PC-9 (cell line): ENCODE data around the gene LIPJ.

Experiments used
- EZH2 ChIP-seq: fragments of 200-600 bp; sonication (generic); IDR thresholded peaks from 2 replicates; pipeline ENCODE4 v1.8.0; 2017; ENCODE audit warnings: antibody characterized with exemption, low read depth
- TF ChIP-seq, protein P1 (sequence below): fragments of 200-600 bp; sonication (generic); conservative IDR thresholded peaks from 2 replicates; pipeline ENCODE4 v1.6.1; 2017; ENCODE audit warnings: mixed run types, antibody characterized with exemption, mild to moderate bottlenecking, moderate library complexity

DNA sequence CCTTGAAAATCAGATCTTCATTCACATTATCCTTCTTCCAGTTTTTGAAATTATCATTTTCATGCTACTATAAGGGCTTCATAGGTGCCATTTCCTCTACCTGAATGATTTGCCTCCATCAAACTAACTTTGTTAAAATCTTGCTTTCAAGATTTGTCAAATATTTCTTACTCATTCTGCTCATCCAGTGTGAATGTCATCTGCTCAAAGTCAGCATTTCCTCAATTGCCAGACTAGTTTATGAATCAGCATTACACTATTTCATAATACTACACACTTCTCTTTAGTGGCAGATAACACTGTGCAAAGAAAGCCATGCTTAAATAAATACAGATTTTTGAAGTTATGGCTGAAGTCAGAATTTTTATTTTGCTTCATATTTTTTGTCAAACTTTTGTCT, 56.4 kb downstream of the LIPJ start:
- TF ChIP-seq, protein P1, sequence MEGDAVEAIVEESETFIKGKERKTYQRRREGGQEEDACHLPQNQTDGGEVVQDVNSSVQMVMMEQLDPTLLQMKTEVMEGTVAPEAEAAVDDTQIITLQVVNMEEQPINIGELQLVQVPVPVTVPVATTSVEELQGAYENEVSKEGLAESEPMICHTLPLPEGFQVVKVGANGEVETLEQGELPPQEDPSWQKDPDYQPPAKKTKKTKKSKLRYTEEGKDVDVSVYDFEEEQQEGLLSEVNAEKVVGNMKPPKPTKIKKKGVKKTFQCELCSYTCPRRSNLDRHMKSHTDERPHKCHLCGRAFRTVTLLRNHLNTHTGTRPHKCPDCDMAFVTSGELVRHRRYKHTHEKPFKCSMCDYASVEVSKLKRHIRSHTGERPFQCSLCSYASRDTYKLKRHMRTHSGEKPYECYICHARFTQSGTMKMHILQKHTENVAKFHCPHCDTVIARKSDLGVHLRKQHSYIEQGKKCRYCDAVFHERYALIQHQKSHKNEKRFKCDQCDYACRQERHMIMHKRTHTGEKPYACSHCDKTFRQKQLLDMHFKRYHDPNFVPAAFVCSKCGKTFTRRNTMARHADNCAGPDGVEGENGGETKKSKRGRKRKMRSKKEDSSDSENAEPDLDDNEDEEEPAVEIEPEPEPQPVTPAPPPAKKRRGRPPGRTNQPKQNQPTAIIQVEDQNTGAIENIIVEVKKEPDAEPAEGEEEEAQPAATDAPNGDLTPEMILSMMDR = no peak
- TF ChIP-seq EZH2 = no peak
